ENCODE data around the gene PRAME. TPM values are rescaled to one million over a fixed set of nuclear protein-coding genes. Genes with fewer than 3 reads are reported as not detected.

The PRAME gene
- total and polyA plus RNA-seq, 2 donors (not counting 1 experiment from before 2014, with no cell fraction given): 0.20 TPM; not detected in 1

GRCh38 chr22:22536515-22536914 is 22.6 kb downstream of the PRAME start:
- Histone ChIP-seq H4K20me1 (ENCODE audit: control insufficient read depth, extremely low read depth, insufficient read depth, low read length) (no peaks in the 10 kb centered on the region), H3K9ac (ENCODE audit: insufficient read depth, low read length) (no peak overlapping the region), H3K4me2 (ENCODE audit: extremely low read depth, insufficient read depth, low read length) (no peak overlapping the region), H3K4me1 (ENCODE audit: control insufficient read depth, extremely low read depth, insufficient read depth, low read length) (no peaks in the 10 kb centered on the region), H3K4me3 (replicated peaks in 1 of 4; ENCODE audit: control extremely low read depth in 1 of 4, insufficient read depth in 1 of 4, low read depth in 3 of 4, low read length in 4 of 4) (no peak overlapping the region), H3K79me2 (ENCODE audit: control insufficient read depth, insufficient read depth, low read length) (no peaks in the 10 kb centered on the region), H3K27me3 (ENCODE audit: control insufficient read depth, insufficient read depth, low read length) (no peaks in the 10 kb centered on the region), H3K27ac (ENCODE audit: insufficient read depth, low read length) (no peak overlapping the region), H3K9me3 (ENCODE audit: control insufficient read depth, insufficient read depth, low read depth, low read length) (no peaks in the 10 kb centered on the region), H3K36me3 (ENCODE audit: control insufficient read depth, insufficient read depth, low read length) (no peaks in the 10 kb centered on the region), H2AFZ (ENCODE audit: low read length) (no peak overlapping the region)
- DNase-seq (ENCODE audit: low read depth in 2 of 2): no peak
- TF ChIP-seq EZH2 (IDR thresholded peaks at IDR 0.05; ENCODE audit: low read length, missing control alignments) (no peak), CTCF (conservative IDR thresholded peaks at IDR 0.05 in 1 of 2, IDR thresholded peaks at IDR 0.05 in 1 of 2; ENCODE audit: low read depth in 1 of 2, low read length in 2 of 2) (no peak)

- Histone ChIP-seq H3K27me3 (ENCODE audit: control insufficient read depth, insufficient read depth, low read length) (no peaks in the 10 kb centered on the region), H3K4me2 (ENCODE audit: extremely low read depth, insufficient read depth, low read length) (no peak overlapping the region), H3K4me3 (replicated peaks in 1 of 4; ENCODE audit: control extremely low read depth in 1 of 4, insufficient read depth in 1 of 4, low read depth in 3 of 4, low read length in 4 of 4) (no peak overlapping the region), H4K20me1 (ENCODE audit: control insufficient read depth, extremely low read depth, insufficient read depth, low read length) (no peaks in the 10 kb centered on the region), H3K36me3 (ENCODE audit: control insufficient read depth, insufficient read depth, low read length) (no peaks in the 10 kb centered on the region), H3K27ac (ENCODE audit: insufficient read depth, low read length) (no peak overlapping the region), H3K9me3 (ENCODE audit: control insufficient read depth, insufficient read depth, low read depth, low read length) (no peaks in the 10 kb centered on the region), H2AFZ (ENCODE audit: low read length) (no peak overlapping the region), H3K79me2 (ENCODE audit: control insufficient read depth, insufficient read depth, low read length) (no peaks in the 10 kb centered on the region), H3K9ac (ENCODE audit: insufficient read depth, low read length) (no peak overlapping the region), H3K4me1 (ENCODE audit: control insufficient read depth, extremely low read depth, insufficient read depth, low read length) (no peaks in the 10 kb centered on the region)
- no peak for TF ChIP-seq EZH2 (IDR thresholded peaks at IDR 0.05; ENCODE audit: low read length, missing control alignments)
- TF ChIP-seq CTCF (conservative IDR thresholded peaks at IDR 0.05 in 1 of 2, IDR thresholded peaks at IDR 0.05 in 1 of 2; ENCODE audit: low read depth in 1 of 2, low read length in 2 of 2): no peak
- no peak for DNase-seq (ENCODE audit: low read depth in 2 of 2)
Observed at GRCh38 chr22:22535662-22536061, 23.4 kb downstream of the PRAME start.

- no peaks in the 10 kb centered on the region for H4K20me1 ChIP-seq (ENCODE audit: control insufficient read depth, extremely low read depth, insufficient read depth, low read length)
- H3K4me1 ChIP-seq (ENCODE audit: control insufficient read depth, extremely low read depth, insufficient read depth, low read length): no peaks in the 10 kb centered on the region
- no peaks in the 10 kb centered on the region for H3K9me3 ChIP-seq (ENCODE audit: control insufficient read depth, insufficient read depth, low read depth, low read length)
- H3K27ac ChIP-seq (ENCODE audit: insufficient read depth, low read length): no peak overlapping the region
- H3K36me3 ChIP-seq (ENCODE audit: control insufficient read depth, insufficient read depth, low read length): no peaks in the 10 kb centered on the region
- no peaks in the 10 kb centered on the region for H3K79me2 ChIP-seq (ENCODE audit: control insufficient read depth, insufficient read depth, low read length)
- no peak overlapping the region for H2AFZ ChIP-seq (ENCODE audit: low read length)
- no peak for DNase-seq (ENCODE audit: low read depth in 2 of 2)
- no peak overlapping the region for H3K4me3 ChIP-seq (replicated peaks in 1 of 4; ENCODE audit: control extremely low read depth in 1 of 4, insufficient read depth in 1 of 4, low read depth in 3 of 4, low read length in 4 of 4)
- TF ChIP-seq EZH2 (IDR thresholded peaks at IDR 0.05; ENCODE audit: low read length, missing control alignments) (no peak), CTCF (conservative IDR thresholded peaks at IDR 0.05 in 1 of 2, IDR thresholded peaks at IDR 0.05 in 1 of 2; ENCODE audit: low read depth in 1 of 2, low read length in 2 of 2) (no peak)
- no peak overlapping the region for H3K4me2 ChIP-seq (ENCODE audit: extremely low read depth, insufficient read depth, low read length)
- H3K27me3 ChIP-seq (ENCODE audit: control insufficient read depth, insufficient read depth, low read length): no peaks in the 10 kb centered on the region
- no peak overlapping the region for H3K9ac ChIP-seq (ENCODE audit: insufficient read depth, low read length)
Observed at GRCh38 chr22:22534604-22535415, 24.3 kb downstream of the PRAME start.

Data from fibroblast of lung (primary cell).